Nephron progenitor cell (in vitro differentiated cells): ENCODE data around the gene CDC42BPB.

Source experiments
- DNase-seq: peaks from one replicate; pipeline ENCODE4 v3.0.0; 2021
- H3K27ac Mint-ChIP-seq: 2 replicates; pipeline ENCODE4 v1.8.0; 2021; ENCODE audit warnings: mild to moderate bottlenecking, moderate library complexity, mixed read lengths
- H3K27me3 Mint-ChIP-seq: 2 replicates; pipeline ENCODE4 v1.8.0; 2021; ENCODE audit warnings: mild to moderate bottlenecking, low read depth, mixed read lengths; ENCODE audit not compliant: poor library complexity
- H3K36me3 Mint-ChIP-seq: 2 replicates; pipeline ENCODE4 v1.8.0; 2021; ENCODE audit warnings: low read depth, mixed read lengths
- H3K4me1 Mint-ChIP-seq: 2 replicates; pipeline ENCODE4 v1.8.0; 2021; ENCODE audit warnings: mixed read lengths
- H3K4me3 Mint-ChIP-seq: 2 replicates; pipeline ENCODE4 v1.8.0; 2021; ENCODE audit warnings: mild to moderate bottlenecking, moderate library complexity, mixed read lengths
- H3K9me3 Mint-ChIP-seq: 2 replicates; pipeline ENCODE4 v1.8.0; 2021; ENCODE audit warnings: mild to moderate bottlenecking, moderate library complexity, mixed read lengths
- TF ChIP-seq, protein P1 (sequence below): fragments of 200-600 bp; sonication (generic); IDR thresholded peaks from 2 replicates; pipeline ENCODE4 v1.5.0; 2021; ENCODE audit warnings: antibody characterized with exemption

Gene CDC42BPB

DNA sequence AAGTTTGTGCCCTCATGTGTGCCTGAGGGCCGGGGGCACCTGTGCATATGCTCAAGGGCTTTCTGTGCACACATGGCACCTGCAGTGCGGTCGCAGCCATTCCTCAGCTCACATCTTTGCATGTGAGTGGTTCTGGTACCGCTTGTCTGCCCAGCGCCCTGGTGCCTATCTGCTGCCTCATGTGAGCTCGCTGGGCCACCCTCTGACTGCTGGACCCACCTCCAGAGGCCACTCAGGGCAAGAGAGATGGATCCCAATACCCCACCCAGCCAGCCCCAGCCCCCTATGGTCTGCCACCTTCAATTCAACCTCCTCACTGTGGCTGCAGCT lies 140.3 kb downstream of the CDC42BPB start:
- H3K27me3 Mint-ChIP-seq: no peaks in the 10 kb centered on the region
- H3K4me1 Mint-ChIP-seq: no peaks in the 10 kb centered on the region
- H3K36me3 Mint-ChIP-seq: no peaks in the 10 kb centered on the region
- no peak overlapping the region for H3K27ac Mint-ChIP-seq
- no peak overlapping the region for H3K4me3 Mint-ChIP-seq
- no peak for DNase-seq
- H3K9me3 Mint-ChIP-seq: no peaks in the 10 kb centered on the region
- TF ChIP-seq, protein P1, sequence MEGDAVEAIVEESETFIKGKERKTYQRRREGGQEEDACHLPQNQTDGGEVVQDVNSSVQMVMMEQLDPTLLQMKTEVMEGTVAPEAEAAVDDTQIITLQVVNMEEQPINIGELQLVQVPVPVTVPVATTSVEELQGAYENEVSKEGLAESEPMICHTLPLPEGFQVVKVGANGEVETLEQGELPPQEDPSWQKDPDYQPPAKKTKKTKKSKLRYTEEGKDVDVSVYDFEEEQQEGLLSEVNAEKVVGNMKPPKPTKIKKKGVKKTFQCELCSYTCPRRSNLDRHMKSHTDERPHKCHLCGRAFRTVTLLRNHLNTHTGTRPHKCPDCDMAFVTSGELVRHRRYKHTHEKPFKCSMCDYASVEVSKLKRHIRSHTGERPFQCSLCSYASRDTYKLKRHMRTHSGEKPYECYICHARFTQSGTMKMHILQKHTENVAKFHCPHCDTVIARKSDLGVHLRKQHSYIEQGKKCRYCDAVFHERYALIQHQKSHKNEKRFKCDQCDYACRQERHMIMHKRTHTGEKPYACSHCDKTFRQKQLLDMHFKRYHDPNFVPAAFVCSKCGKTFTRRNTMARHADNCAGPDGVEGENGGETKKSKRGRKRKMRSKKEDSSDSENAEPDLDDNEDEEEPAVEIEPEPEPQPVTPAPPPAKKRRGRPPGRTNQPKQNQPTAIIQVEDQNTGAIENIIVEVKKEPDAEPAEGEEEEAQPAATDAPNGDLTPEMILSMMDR: no peak

DNA sequence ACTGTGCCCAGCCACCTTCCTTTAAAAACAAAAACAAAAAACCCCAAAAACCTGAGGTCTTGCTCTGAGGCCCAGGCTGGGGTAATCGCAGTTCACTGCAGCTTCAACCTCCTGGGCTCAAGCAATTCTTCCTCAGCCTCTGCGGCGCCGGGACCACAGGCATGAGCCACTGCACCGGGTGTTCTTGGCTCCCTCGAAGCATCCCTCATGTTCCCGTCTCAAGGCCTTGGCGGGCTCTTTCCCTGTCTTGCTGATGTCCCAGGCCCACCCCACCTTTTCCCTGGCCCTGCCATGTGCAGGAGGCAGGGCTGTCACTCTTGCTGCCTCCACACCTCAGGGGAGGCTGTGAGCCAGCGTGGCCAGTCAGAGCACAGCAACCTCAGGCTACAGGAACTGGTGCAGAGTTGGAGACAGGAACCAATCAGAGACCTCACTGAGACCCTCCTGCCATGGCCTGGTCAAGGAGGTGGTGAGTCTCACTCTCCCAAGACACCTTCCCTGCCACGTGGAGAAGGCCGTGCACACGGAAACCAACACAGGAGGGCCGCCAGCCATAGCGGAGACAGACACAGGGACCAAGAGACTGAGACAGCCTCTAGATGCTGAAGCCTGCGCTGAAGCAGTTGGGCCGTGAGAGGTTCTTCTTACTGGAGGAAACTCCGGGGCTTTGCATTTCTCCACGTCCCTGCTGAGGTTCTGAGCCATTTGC lies 140.8 kb downstream of the CDC42BPB start:
- TF ChIP-seq, protein P1: no peak
- no peaks in the 10 kb centered on the region for H3K36me3 Mint-ChIP-seq
- H3K4me3 Mint-ChIP-seq: no peak overlapping the region
- no peaks in the 10 kb centered on the region for H3K9me3 Mint-ChIP-seq
- H3K27me3 Mint-ChIP-seq: no peaks in the 10 kb centered on the region
- DNase-seq: no peak
- peak overlapping the region; percentile 32 for H3K27ac Mint-ChIP-seq
- H3K4me1 Mint-ChIP-seq: peaks cover 3% of the 10 kb centered on the region

DNA sequence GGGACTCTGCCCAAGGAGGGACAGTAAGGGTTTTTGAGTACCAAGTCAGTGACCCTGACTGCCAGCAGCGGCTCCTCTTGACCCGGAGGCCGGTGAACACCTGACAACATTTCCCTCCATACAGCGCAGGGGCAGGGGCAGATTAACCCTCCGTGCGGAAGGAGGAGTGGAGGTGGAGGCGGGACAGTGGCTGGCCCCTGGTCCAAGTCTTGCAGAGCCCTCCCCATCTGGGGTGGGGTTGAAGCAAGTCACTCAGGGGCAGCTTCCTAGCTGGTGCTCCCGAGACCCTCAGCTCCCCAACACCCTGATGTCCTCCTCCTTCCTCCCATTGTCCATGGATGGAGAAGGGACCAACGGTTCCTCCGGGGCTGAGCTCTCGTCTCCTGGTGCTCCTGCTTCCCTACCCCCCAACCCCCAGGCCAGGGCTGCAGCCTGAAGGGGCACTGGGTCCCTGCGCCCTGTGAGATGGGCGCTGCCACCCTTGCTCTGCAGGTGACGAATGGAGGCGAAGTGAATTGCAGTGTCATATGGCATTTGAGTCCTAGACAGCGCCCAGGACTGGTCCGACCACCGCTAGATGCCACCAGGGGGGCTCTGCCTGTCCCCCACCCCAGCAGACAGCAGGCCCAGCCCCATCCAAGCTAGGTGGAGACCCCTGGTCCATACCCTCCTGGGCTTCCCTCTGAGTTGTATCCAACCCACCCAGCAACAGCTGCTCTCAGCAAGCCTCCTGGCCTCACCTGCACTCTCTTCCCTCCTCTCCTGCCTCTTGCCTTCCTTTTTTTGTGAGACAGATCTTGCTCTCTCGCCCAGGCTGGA lies 141.8 kb downstream of the CDC42BPB start:
- TF ChIP-seq, protein P1: no peak
- H3K36me3 Mint-ChIP-seq: no peaks in the 10 kb centered on the region
- H3K4me3 Mint-ChIP-seq: no peak overlapping the region
- H3K27me3 Mint-ChIP-seq: no peaks in the 10 kb centered on the region
- peaks cover 13% of the 10 kb centered on the region for H3K4me1 Mint-ChIP-seq
- H3K9me3 Mint-ChIP-seq: no peaks in the 10 kb centered on the region
- no peak for DNase-seq
- no peak overlapping the region for H3K27ac Mint-ChIP-seq

DNA sequence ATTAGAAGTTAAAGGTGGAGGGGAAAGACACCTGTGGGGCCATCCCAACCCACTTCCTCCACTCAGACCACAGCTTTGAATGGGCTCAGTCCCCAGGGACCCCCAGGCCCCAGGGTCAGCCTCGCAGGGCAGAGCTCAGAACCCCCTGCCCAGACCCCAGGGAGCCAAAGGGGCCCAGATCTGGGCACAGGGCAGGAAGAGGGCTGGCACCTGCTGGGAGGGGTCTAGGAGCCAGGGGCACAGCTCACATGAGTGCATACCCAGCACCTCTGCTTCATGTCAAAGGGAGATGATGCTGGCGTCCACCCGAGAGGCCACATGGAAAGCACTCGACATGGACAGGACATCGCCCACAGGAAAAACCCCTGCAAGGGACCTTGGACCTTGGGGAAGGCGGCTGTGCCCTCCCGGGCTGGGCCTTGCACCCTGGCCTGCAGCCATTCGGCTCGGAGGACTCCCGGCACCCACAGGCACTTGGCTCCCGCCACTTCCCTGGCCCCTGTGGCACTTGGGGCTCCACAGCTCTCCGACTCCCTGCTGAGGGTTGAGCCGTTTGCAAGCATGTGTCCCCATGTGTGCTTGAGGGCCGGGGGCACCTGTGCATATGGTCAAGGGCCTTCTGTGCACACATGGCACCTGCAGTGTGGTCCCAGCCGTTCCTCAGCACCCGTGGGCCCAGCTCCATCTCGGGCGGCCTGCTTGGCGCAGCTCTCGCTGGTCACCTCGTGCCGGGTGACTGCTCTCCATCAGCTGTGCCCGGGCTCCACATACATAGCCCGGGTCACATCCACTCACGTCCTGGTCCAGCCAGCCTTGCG lies 142.7 kb downstream of the CDC42BPB start:
- TF ChIP-seq, protein P1: no peak
- DNase-seq: no peak
- H3K36me3 Mint-ChIP-seq: no peaks in the 10 kb centered on the region

DNA sequence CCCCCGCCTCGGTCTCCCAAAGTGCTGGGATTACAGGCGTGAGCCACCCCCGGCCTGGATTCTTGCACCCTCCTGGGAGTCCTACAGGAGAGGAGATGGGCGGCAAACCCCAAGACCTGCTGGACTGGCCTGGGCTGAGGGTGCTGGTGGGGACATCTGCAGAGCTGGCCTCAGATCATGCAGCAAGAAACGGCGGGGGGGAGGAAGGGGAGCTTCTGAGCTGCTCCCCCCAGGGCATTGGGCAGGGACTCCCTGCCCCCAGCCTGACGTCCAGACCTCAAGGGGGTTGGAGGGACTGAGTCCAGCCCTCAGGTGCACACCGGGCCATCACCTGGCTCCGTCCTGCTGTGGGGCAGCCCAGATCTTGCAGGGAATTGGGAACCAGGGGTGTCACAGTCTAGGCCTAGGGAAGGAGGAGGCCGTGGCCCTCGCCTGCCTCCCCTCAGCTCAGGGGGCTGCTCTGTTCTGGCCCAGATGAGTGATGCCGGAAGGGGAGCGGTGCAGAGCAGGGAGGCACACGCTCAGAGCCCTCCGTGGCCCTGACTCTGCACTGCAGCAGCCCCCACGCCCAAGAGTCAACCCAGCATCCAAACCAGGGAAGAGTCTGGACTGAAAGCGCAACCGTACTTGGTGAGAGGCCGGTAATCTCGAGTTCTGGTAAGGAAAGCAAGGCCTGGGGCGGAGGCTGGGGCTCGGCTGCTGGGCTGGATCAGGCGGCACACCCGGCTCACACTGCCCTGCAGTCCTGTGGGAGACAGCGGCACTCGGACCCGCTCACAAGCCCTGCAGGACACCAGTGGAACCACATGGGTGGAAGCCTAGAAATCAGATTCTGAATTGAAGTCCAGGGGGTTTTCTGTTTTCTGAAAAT lies 143.8 kb downstream of the CDC42BPB start:
- Mint-ChIP-seq H3K27me3 (no peaks in the 10 kb centered on the region), H3K36me3 (peaks cover 3% of the 10 kb centered on the region), H3K4me3 (no peak overlapping the region), H3K27ac (no peak overlapping the region), H3K4me1 (peaks cover 23% of the 10 kb centered on the region), H3K9me3 (no peaks in the 10 kb centered on the region)
- no peak for DNase-seq
- TF ChIP-seq, protein P1: no peak

More for the DNA sequence above, 142.7 kb downstream of the CDC42BPB start:
- peaks cover 21% of the 10 kb centered on the region for H3K4me1 Mint-ChIP-seq
- H3K27me3 Mint-ChIP-seq: no peaks in the 10 kb centered on the region
- H3K27ac Mint-ChIP-seq: no peak overlapping the region
- no peaks in the 10 kb centered on the region for H3K9me3 Mint-ChIP-seq
- H3K4me3 Mint-ChIP-seq: no peak overlapping the region
